ENCODE results near the gene ATXN1.

- TF ChIP-seq CSDC2 (CRISPR knock-in tag; IDR thresholded peaks at IDR 0.05), result no peak
- TF ChIP-seq ZNF70 (CRISPR knock-in tag; IDR thresholded peaks at IDR 0.05), result no peak
- TF ChIP-seq ARNTL (CRISPR knock-in tag; IDR thresholded peaks at IDR 0.05; ENCODE audit: borderline replicate concordance, low read depth), result no peak
- TF ChIP-seq ZFP30 (CRISPR knock-in tag; IDR thresholded peaks at IDR 0.05), result no peak
- TF ChIP-seq RARB (CRISPR knock-in tag; IDR thresholded peaks at IDR 0.05), result no peak
- TF ChIP-seq ZNF565 (CRISPR knock-in tag; conservative IDR thresholded peaks at IDR 0.05; ENCODE audit: low read depth), result no peak
- no peak for TF ChIP-seq BACH2 (CRISPR knock-in tag; IDR thresholded peaks at IDR 0.05; ENCODE audit: borderline replicate concordance)
- TF ChIP-seq, protein P1, sequence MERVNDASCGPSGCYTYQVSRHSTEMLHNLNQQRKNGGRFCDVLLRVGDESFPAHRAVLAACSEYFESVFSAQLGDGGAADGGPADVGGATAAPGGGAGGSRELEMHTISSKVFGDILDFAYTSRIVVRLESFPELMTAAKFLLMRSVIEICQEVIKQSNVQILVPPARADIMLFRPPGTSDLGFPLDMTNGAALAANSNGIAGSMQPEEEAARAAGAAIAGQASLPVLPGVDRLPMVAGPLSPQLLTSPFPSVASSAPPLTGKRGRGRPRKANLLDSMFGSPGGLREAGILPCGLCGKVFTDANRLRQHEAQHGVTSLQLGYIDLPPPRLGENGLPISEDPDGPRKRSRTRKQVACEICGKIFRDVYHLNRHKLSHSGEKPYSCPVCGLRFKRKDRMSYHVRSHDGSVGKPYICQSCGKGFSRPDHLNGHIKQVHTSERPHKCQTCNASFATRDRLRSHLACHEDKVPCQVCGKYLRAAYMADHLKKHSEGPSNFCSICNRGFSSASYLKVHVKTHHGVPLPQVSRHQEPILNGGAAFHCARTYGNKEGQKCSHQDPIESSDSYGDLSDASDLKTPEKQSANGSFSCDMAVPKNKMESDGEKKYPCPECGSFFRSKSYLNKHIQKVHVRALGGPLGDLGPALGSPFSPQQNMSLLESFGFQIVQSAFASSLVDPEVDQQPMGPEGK (CRISPR knock-in tag; IDR thresholded peaks at IDR 0.05; ENCODE audit: borderline replicate concordance), result no peak
- no peak for TF ChIP-seq ISL1 (CRISPR knock-in tag; IDR thresholded peaks at IDR 0.05)
- no peak for TF ChIP-seq ZNF8 (CRISPR knock-in tag; IDR thresholded peaks at IDR 0.05)
- no peak for TF ChIP-seq ESRRG (CRISPR knock-in tag; IDR thresholded peaks at IDR 0.05)
Measured at GRCh38 chr6:16431106-16431505, 330.2 kb downstream of the ATXN1 start.
